Progenitor cell of endocrine pancreas (in vitro differentiated cells): ENCODE results near the gene GJB1. TPM values are rescaled to one million over a fixed set of nuclear protein-coding genes. Genes with fewer than 3 reads are reported as not detected.

Experiments used
- DNase-seq: peaks from one replicate; pipeline ENCODE4 v3.0.0; 2021; ENCODE audit warnings: low spot score; ENCODE audit not compliant: unreplicated experiment
- H3K27ac Mint-ChIP-seq: 2 replicates; pipeline ENCODE4 v1.8.0; 2021; ENCODE audit warnings: mild to moderate bottlenecking, moderate library complexity, mixed read lengths
- H3K27me3 Mint-ChIP-seq: 2 replicates; pipeline ENCODE4 v1.8.0; 2021; ENCODE audit warnings: mixed read lengths
- H3K36me3 Mint-ChIP-seq: 2 replicates; pipeline ENCODE4 v1.8.0; 2022; ENCODE audit warnings: mixed read lengths; ENCODE audit not compliant: insufficient read depth
- H3K4me1 Mint-ChIP-seq: 2 replicates; pipeline ENCODE4 v1.8.0; 2021; ENCODE audit warnings: low read depth, mixed read lengths
- H3K4me3 Mint-ChIP-seq: 2 replicates; pipeline ENCODE4 v1.8.0; 2021; ENCODE audit warnings: low read depth, mild to moderate bottlenecking, moderate library complexity, mixed read lengths
- H3K9me3 Mint-ChIP-seq: 2 replicates; pipeline ENCODE4 v1.8.0; 2021; ENCODE audit warnings: low read depth, mixed read lengths
- total RNA-seq: library from RNA; stranded (reverse); gene quantifications from 2 replicates; pipeline ENCODE4 v1.2.1, GENCODE V29; 2021
- TF ChIP-seq, protein P1 (sequence below): fragments of 200-600 bp; sonication (generic); IDR thresholded peaks from one replicate; pipeline ENCODE4 v1.5.0; 2021; ENCODE audit warnings: antibody characterized with exemption, mild to moderate bottlenecking; ENCODE audit not compliant: unreplicated experiment

The GJB1 gene
- total RNA-seq, 1 donor from 2014 or later = 22.2 TPM

DNA sequence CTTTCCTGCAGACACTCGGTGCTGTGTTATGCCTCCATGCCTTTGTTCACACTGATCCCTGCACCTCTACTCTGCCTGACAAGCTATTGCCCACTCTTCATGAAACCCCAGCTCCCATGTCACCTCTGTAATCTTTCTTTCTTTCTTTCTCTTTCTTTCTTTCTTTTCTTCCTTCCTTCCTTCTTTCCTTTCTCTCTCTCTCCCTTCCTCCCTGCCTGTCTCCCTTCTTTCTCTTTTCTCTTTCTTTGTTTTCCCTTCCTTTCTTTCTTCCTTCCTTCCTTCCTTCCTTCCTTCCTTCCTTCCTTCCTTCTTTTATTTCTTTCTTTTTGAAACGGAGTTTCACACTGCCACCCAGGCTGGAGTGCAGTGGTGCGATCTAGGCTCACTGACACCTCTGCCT, 12.5 kb downstream of the GJB1 start:
- Mint-ChIP-seq H3K4me3 (no peak overlapping the region), H3K27me3 (no peaks in the 10 kb centered on the region), H3K4me1 (no peaks in the 10 kb centered on the region), H3K9me3 (peaks cover 18% of the 10 kb centered on the region), H3K36me3 (peaks cover 9% of the 10 kb centered on the region), H3K27ac (no peak overlapping the region)
- DNase-seq = no peak
- TF ChIP-seq, protein P1, sequence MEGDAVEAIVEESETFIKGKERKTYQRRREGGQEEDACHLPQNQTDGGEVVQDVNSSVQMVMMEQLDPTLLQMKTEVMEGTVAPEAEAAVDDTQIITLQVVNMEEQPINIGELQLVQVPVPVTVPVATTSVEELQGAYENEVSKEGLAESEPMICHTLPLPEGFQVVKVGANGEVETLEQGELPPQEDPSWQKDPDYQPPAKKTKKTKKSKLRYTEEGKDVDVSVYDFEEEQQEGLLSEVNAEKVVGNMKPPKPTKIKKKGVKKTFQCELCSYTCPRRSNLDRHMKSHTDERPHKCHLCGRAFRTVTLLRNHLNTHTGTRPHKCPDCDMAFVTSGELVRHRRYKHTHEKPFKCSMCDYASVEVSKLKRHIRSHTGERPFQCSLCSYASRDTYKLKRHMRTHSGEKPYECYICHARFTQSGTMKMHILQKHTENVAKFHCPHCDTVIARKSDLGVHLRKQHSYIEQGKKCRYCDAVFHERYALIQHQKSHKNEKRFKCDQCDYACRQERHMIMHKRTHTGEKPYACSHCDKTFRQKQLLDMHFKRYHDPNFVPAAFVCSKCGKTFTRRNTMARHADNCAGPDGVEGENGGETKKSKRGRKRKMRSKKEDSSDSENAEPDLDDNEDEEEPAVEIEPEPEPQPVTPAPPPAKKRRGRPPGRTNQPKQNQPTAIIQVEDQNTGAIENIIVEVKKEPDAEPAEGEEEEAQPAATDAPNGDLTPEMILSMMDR = no peak

DNA sequence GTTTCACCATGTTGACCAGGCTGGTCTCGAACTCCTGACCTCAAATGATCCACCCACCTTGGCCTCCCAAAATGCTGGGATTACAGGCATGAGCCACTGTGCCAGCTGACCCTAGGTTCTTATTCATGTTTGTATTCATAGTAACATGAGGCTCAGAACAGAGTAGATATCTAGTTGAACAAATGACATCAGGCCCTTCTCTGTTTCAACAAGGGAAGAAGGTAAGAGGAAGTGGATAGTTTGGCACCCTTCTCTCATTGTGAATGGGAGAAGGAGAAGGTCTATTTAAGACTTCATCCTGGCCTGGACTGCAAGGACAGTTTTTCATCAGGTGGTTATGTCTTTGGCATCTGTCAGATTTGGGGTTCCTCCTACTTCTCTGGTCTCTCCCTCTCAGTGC, 13.8 kb downstream of the GJB1 start:
- TF ChIP-seq, protein P1 = no peak
- peaks cover 14% of the 10 kb centered on the region for H3K36me3 Mint-ChIP-seq
- no peaks in the 10 kb centered on the region for H3K27me3 Mint-ChIP-seq
- no peak overlapping the region for H3K4me3 Mint-ChIP-seq
- no peaks in the 10 kb centered on the region for H3K4me1 Mint-ChIP-seq
- no peak for DNase-seq
- H3K27ac Mint-ChIP-seq = no peak overlapping the region
- peaks cover 18% of the 10 kb centered on the region for H3K9me3 Mint-ChIP-seq

DNA sequence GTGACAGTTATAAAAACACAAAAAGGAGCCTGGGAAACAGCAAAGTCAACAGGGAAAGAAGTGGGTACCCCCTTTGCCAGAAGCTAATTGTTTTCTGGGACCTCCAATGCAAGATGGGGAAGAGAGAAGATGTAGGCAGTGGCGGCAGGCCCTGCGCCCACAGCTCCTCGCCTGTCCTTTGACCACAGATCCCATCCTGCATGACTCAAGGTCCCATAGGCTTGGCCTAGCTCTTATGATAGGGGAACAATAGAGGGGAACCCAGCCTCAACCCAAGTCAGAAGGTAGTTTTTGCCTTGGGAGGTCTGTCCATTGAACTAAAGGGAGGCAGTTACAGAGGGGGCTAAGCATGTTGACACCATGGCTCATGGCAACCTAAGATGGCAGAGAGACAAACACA, 16.8 kb downstream of the GJB1 start:
- Mint-ChIP-seq H3K36me3 (peaks cover 16% of the 10 kb centered on the region), H3K9me3 (peaks cover 12% of the 10 kb centered on the region)

DNA sequence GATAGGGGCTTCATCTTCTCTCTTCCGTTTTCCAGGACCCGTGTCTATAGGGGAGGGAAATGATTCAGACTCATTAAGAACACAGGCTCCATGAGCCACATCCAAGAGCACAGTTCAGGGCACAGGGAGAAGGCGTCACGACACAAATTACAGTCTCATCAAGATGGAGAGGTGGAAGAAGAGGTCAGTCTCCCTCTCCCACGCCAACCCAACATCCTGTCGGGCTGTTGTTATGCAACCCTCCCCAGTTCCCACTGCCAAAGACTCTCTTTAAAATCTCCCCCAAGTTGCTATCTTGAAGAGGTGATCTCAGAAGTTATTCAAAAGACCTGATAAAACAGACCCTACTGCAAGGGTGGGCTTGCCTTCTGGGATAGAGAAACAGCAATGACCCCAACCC, 18.3 kb downstream of the GJB1 start:
- peaks cover 15% of the 10 kb centered on the region for H3K9me3 Mint-ChIP-seq
- DNase-seq = no peak
- peaks cover 19% of the 10 kb centered on the region for H3K36me3 Mint-ChIP-seq
- no peak overlapping the region for H3K4me3 Mint-ChIP-seq
- no peak overlapping the region for H3K27ac Mint-ChIP-seq
- H3K27me3 Mint-ChIP-seq = no peaks in the 10 kb centered on the region
- TF ChIP-seq, protein P1 = no peak
- H3K4me1 Mint-ChIP-seq = no peaks in the 10 kb centered on the region

More for the DNA sequence above, 16.8 kb downstream of the GJB1 start:
- no peak overlapping the region for H3K4me3 Mint-ChIP-seq
- no peaks in the 10 kb centered on the region for H3K4me1 Mint-ChIP-seq
- no peak for DNase-seq
- H3K27me3 Mint-ChIP-seq = no peaks in the 10 kb centered on the region
- H3K27ac Mint-ChIP-seq = peak overlapping the region; percentile 88
- TF ChIP-seq, protein P1 = no peak

DNA sequence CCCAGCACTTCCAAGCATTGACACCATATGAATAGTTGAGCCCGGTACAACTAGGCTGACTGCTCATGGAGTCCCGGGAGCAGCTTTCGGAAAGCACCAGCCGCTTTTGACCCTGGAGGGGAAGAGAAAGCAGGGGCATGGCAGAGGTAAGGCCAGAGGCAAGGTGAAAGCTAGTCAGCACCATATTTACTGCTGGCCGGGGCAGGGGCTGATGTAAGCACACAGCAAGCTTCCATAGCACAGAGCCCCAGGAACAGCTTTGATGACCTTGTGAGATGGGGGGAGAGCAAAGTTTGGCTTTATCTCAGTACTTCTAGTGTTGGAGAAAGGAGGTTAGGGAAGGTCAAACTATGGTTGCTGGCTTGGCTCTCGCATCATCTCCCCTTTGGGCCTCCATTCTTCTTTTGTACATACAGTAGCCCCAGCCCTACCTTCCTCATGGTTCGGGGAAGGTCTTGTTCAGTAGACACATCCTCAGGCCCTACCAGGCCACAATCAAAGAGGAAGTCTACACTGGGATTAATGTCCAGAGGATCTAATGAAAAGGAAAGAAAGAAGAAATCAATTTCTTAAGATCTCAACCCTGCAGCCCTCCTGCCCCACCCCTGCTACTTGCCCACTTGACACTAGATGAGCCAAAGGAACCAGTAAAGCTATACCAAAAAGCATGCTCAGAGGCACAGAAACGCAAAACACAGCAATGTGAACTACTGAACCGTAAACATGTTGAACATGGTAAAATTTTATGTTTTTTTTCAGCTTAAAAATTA, 21.5 kb downstream of the GJB1 start:
- no peak for DNase-seq
- peaks cover 17% of the 10 kb centered on the region for H3K9me3 Mint-ChIP-seq
- no peaks in the 10 kb centered on the region for H3K27me3 Mint-ChIP-seq
- H3K4me3 Mint-ChIP-seq = no peak overlapping the region
- TF ChIP-seq, protein P1 = no peak
- peaks cover 24% of the 10 kb centered on the region for H3K36me3 Mint-ChIP-seq
- no peaks in the 10 kb centered on the region for H3K4me1 Mint-ChIP-seq
- no peak overlapping the region for H3K27ac Mint-ChIP-seq
